Fibroblast of skin of back (primary cell): ENCODE results near the gene GUK1.
"Not testable (repeated sequence)": the region's sequence is repeated elsewhere in the genome, so short reads cannot be mapped to it uniquely, and the experiment has no call there.

Source experiments
- DNase-seq: peaks from one replicate; pipeline ENCODE4 v3.0.0-alpha.2; 2013

Gene GUK1

DNA sequence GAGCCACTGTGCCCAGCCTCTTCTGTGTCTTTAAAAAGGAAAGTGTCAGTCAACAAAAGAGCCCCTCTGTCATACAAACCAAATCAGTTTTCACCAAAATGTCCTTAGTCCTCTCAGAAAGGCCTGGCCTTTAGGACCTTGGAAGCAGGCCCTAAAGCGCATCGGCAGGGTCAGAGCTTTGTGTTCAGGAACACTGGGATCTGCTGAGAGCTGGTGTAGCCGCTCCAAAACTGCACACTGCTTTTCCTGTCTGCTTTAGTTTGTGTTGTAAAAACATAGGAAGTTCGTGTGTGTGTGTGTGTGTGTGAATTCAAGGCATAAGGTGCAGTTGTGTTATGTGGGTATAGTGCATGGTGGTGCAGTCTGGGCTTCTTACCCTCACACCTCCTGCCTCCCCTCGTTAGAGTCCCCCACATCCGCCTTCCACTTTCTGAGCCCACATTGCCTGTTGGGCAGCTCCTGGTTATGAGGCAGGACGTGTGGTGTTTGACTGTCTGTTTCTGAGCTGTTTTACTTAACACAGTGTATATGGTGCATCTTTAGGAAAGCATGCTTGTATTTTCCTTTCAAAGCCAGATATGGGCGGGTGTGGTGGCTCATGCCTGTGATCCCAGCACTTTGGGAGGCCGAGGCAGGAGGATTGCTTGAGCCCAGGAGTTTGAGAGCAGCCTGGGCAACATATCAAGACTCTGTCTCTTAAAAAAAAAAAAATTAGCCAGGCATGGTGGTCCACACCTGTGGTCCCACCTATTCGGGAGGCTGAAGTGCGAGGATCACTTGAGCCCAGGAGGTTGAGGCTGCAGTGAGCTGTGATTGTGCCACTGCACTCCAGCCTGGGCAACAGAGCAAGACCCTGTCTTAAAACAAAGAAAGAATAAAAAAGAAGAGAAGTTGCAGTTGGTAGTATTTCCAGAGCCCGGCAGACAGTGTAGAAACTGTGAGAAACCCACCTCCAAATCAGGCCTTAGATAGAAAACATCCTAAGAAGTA, 37.9 kb downstream of the GUK1 start:
- no peak for DNase-seq

DNA sequence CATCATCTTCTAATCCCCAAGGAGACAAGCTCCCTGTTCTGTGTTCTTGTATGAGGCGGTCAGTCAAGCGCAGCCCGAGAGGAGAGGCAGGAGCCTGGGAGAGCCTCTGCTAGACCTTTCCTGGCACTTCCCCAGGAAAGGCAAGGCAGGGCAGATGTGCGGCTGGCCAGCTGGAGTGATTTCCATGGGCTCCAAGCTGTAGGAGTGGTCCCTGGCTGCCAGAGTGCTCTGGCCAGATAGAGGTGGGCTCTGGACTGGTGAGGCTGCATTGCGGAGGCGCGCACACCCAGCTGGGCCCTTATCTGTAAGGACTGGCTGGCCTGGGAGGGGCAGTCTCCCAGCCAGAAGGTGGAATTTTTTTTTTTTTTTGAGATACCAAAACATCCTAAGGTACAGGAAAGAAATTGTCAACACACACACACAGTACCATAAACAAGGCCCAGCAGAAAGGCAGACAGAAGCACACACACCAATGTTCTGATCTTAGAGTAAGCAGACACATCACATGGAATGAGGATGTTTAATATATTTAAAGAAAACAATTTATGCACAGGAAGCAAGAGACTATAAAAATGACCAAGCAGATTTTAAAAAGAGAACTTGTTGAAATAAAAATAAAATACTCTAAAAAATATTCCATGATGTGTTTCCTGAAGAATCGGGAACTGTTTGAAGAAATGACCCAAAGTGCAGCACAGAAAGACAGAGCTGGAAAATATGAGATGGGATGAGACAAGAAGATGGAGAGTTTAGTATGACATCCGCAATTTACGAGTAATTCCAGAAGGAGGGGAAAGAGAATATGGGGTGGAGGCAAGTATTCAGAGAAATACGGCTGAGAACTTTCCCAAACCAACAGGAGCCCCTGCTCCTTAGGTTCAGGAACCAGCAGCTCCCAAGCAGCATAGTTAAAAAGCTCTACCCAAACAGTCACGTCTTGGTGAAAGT, 38.9 kb downstream of the GUK1 start:
- no peak for DNase-seq

DNA sequence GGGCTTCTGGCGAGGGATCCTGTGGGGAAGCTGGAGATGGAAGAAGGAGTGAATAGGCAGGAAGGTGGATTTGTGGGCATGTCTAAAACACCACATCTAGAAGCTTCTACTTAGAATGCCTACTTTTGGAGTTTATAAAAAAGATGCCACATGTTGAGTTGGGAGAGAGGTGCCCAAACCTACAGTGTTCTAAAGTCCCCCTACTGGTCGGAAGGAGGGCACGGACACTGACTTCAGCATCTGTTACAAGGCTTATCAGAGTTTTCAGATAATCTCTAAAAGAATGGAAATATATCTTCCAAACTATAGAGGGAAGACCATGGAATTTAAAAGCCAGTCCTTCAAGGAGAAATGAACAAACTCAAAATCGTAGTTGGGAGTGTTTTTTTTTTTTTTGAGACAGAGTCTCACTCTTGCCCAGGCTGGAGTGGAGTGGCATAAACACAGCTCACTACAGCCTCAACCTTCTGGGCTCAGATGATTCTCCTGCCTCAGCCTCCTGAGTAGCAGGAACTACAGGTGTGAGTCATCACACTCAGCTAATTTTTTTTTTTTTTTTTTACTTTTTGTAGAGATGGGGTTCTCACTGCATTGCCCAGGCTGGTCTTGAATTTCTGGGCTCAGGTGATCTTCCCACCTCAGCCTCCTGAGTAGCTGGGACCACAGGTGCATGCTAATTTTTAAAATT, 40.3 kb downstream of the GUK1 start:
- DNase-seq, result no peak

DNA sequence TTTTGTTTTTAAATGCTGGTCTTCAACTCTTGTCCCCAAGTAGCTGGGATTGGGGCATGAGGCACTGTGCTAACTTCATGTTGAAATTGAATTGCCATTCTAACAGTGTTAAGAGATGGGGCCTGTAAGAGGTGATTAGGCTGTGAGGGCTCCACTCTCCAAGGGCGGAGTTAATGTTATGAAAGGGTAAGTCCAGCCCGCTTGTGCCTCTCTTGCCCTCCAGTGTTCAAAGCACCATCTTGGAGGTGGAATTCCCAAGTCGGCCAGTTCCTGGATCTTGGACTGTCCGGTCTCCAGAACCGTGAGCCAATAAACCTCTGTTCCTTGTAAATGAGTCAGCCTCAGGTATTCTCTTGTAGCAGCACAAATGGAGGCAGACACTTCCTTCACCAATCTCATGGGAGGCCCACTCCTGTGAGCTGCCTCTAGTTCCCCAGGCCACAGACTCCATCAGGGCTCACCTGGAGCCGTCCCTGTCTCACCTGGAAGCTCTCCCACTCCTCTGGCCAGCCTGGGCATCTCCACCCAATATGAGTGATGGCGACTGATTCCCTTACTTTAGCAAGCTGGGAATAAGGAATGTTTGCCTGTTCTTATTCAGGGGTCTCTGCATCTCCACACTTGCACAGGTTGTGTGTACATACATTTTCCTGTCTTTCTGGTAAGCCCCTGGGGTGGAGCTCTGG, 41.0 kb downstream of the GUK1 start:
- no peak for DNase-seq

DNA sequence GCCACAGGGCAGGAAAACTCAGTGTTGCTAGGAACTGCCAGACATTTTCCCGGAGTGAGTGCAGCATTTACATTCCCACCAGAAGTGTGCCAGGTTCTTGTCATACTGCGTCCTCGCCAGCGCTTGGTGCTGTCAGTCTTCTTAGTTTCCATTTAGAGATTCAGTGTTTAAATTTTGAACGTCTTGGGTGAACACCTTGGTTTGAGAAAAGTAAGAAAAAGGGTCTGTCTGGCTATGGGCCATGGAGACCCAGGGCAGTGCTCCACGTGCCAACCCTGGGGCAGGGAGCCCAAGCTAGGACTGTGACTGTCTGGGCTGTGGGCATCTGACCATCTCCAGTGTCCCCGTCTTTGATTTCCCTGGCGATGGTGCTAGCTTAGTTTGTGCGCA, 41.6 kb downstream of the GUK1 start:
- DNase-seq, result no peak

DNA sequence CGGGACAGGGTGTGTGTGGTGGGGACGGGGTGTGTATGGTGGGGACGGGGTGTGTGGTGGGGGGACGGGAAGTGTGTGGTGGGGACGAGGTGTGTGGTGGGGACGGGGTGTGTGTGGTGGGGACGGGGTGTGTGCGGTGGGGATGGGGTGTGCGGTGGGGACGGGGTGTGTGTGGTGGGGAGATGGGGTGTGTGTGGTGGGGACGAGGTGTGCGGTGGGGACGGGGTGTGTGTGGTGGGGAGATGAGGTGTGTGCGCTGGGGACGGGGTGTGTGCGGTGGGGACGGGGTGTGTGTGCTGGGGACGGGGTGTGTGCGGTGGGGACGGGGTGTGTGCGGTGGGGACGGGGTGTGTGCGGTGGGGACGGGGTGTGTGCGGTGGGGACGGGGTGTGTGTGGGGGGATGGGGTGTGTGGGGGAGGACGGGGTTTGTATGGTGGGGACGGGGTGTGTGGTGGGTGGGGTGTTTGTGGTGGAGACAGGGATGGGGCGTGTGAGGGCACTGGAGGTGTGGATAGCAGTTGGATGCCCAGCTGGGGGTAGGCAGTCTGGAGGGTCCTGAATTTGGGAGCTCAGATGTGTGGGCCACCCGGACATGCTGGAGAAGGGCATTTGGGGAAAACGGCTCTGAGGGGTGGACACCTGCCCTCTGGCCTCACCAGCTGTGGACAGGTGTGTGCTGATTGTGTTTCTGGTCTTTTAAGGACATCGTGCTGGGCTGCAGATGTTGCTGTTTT, 42.4 kb downstream of the GUK1 start:
- DNase-seq, result no peak

DNA sequence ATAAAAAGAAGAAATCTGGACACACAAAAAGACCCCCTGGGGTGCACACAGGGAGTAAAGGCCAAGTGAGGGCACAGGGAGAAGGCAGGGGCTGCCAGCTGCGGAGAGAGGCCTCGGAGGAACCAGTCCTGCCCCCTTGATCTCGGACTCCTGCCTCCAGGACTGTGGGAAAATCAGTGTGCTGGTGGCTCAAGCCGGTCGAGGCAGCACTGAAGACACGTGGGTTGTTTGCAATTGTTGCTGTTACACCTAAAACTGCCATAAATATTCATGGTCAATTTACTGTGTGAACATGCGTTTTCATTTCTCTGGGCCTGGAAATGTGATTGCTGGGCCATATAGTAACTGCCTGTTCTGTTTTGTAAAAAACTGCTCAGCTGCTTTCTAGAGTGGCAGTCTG, 44.1 kb downstream of the GUK1 start:
- no peak for DNase-seq

DNA sequence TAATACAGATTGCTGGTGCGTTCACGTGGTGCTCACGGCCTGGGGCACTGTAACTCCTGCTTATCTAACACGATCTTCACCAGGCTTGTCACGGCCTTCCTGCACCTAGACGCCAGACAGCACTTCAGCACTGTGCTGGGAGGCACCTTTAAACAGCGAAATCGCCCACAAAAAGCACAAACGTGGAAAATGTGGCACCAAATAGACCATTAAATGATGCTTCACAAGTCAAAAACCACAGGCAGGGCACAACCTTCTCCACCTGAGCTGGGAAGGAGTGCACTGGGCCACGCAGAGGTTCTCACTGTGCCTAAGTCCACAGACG, 45.5 kb downstream of the GUK1 start:
- no peak for DNase-seq

DNA sequence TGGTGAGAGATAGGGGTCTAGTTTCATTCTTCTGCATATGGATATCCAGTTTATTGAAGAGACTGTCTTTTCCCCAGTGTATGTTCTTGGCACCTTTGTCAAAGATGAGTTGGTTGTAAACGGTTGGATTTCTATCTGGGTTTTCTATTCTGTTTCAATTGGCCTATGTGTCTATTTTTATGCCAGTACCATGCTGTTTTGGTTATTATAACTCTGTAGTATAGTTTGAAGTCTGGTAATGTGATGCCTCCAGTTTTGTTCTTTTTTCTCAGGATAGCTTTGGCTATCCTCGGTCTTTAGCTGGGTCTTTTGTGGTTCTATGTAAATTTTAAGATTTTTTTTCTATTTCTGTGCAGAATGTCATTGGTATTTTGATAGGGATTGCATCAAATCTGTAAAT, 48.2 kb downstream of the GUK1 start:
- not testable (repeated sequence) for DNase-seq

DNA sequence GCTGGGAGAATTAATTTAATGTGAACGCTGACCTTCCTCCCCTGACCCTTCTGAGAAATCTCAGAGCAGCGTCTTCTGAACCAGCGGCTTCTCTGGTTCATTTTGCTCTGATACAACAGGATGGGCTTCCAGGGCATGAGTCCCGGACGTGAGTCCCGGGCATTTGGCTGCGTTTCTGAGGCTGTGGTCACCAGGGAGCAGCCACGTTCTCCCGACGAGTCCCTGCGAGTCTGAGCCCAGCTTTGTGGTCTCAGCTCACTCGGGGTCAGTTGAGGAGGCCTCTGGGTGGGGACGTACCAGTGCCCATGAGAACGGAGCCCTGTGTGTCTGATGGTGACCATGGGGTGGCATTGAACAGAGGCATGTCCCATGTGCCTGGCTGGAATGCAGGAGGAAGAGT, 50.1 kb downstream of the GUK1 start:
- no peak for DNase-seq

DNA sequence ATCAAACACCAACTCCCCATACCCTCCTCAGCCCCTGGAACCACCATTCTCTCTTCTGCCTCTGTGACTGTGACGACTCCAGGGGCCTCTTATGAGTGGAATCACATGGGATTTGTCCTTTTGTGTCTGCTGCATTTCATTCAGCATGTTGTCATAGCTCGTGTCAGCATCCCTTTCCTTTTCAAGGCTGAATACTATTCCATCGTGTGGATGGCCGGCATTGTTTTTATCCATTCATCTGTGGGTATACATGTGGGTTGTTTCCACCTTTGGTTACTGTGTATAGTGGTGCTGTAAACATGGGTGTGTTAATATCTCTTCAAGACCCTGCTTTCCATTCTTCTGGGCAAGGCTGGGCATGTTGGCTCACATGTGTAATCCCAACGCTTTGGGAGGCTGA, 50.7 kb downstream of the GUK1 start:
- no peak for DNase-seq

DNA sequence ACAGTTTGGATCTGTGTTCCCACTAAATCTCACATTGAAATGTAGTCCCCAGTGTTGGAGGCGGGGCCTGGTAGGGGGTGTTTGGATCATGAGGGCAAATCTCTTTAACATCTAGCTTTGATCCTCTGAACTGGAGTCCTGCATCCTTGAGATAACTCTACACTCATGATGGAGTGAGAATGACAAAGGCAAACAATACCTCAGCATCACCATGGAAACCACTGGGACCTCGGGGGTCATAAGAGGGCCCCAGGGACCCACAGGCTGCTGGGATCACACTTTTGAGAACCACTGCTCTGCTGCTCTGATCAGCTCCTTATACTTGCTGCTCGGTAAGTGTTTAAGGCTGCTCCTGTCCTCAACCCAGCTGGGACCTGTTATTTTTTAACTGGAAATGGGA, 54.4 kb downstream of the GUK1 start:
- DNase-seq, result no peak

DNA sequence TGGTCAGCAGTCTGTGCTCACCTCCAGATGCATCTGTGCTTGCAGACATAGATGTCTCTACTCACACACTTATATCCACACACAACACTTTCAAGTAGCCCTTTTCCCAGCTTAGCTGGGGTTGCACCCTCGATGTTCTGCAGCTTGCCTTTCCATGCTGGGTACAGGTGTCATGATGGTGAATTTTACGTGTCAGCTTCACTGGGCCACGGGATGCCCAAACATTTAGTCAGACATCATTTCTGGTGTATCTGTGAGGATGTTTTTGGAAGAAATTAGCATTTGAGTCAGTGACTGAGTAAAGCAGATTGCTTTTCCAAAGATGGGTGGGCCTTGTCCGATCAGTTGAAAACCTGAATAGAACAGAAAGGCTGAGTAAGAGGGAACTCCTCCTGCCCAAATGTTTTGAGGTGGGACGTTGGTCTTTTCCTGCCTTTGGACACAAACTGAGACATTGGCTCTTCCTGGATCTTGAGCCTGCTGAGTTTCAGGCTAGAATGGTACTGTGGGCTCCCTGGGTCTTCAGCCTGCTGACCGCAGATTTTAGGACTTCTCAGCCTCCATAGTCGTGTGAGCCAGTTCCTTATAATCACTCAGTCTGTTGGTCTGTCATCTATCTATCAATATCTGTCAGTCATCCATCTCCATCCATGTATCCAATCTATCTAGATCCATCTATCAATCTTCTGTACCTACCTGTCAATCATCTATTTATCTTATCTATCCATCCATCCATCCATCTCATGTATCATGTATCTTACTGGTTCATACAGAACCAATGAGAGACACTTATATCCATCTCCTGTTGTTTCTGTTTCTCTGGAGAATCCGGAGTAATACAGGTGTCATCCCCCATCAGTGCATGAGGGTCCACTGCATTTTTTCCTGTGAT, 55.1 kb downstream of the GUK1 start:
- no peak for DNase-seq

DNA sequence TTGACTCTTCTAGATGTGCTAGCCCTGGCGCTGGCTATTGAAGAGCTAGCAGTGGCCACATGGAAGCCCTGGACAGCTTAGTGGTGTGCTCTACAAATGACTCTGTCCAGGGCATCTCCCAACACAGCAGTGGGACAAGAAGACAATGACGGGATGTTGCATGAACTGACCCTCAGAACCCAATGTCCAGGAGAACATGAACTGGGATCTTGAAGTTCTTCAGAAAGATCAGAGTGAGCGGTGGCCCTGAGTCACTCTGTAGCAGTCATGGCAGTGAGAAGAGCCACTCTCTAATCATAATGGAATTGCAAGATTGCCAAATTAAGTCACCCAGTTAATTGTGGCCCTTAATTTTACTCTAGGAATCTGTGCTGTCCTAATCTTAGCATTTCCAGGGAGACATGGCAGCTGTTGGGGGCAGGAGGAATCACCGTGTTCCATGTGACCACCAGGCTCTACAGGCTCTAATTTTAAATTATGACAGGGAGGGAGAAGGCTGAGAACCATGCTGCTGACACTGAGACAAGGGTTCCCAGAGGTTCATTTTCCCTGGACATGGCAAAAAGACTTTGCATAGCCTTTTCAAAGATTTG, 57.6 kb downstream of the GUK1 start:
- no peak for DNase-seq
